GM19238 (cell line): ENCODE measurements around the gene DAAM1.

Source experiments
- DNase-seq: peaks from one replicate; pipeline ENCODE4 v3.0.0; 2011; ENCODE audit warnings: low spot score; ENCODE audit not compliant: insufficient read length

DAAM1 gene

GRCh38 chr14:59188461-59189090, at the start of gene DAAM1:
TSS of gene DAAM1 (plus strand) at chr14:59188667. CDS start at chr14:59263478, 74,811 bp downstream.
- peak; percentile 71 for DNase-seq

- no peak for DNase-seq
Observed at GRCh38 chr14:59139324-59139723, 49.1 kb upstream of the DAAM1 start.

GRCh38 chr14:59140106-59140843, 48.2 kb upstream of the DAAM1 start:
- no peak for DNase-seq

GRCh38 chr14:59146484-59146883, 42.0 kb upstream of the DAAM1 start:
- DNase-seq = no peak

- DNase-seq = no peak
Observed at GRCh38 chr14:59147007-59147406, 41.5 kb upstream of the DAAM1 start.

- no peak for DNase-seq
Observed at GRCh38 chr14:59148334-59148900, 40.0 kb upstream of the DAAM1 start.

GRCh38 chr14:59150990-59151389, 37.5 kb upstream of the DAAM1 start:
- DNase-seq = peak; percentile 13

GRCh38 chr14:59154373-59154772, 34.1 kb upstream of the DAAM1 start:
- no peak for DNase-seq

- DNase-seq = no peak
Observed at GRCh38 chr14:59155886-59156285, 32.6 kb upstream of the DAAM1 start.

- DNase-seq = no peak
Observed at GRCh38 chr14:59159169-59159568, 29.3 kb upstream of the DAAM1 start.

GRCh38 chr14:59160506-59160905, 28.0 kb upstream of the DAAM1 start:
- no peak for DNase-seq

GRCh38 chr14:59161561-59162175, 26.8 kb upstream of the DAAM1 start:
- DNase-seq = no peak

GRCh38 chr14:59166258-59166657, 22.2 kb upstream of the DAAM1 start:
- no peak for DNase-seq

GRCh38 chr14:59175404-59175803, 13.1 kb upstream of the DAAM1 start:
- peak; percentile 29 for DNase-seq

- no peak for DNase-seq
Observed at GRCh38 chr14:59176765-59177164, 11.7 kb upstream of the DAAM1 start.

- DNase-seq = no peak
Observed at GRCh38 chr14:59177262-59177661, 11.2 kb upstream of the DAAM1 start.

GRCh38 chr14:59181791-59182190, 6.7 kb upstream of the DAAM1 start:
- no peak for DNase-seq

GRCh38 chr14:59182641-59183040, 5.8 kb upstream of the DAAM1 start:
- no peak for DNase-seq

- DNase-seq = no peak
Observed at GRCh38 chr14:59183150-59183549, 5.3 kb upstream of the DAAM1 start.

GRCh38 chr14:59184396-59184795, 4.1 kb upstream of the DAAM1 start:
- DNase-seq = no peak

GRCh38 chr14:59185676-59186075, 2.8 kb upstream of the DAAM1 start:
- no peak for DNase-seq

GRCh38 chr14:59186306-59186705, 2.2 kb upstream of the DAAM1 start:
- no peak for DNase-seq
